Measurements from ENCODE around the gene ABCB9.
"Not testable (repeated sequence)": the region's sequence is repeated elsewhere in the genome, so short reads cannot be mapped to it uniquely, and the experiment has no call there.

Gene ABCB9

DNA sequence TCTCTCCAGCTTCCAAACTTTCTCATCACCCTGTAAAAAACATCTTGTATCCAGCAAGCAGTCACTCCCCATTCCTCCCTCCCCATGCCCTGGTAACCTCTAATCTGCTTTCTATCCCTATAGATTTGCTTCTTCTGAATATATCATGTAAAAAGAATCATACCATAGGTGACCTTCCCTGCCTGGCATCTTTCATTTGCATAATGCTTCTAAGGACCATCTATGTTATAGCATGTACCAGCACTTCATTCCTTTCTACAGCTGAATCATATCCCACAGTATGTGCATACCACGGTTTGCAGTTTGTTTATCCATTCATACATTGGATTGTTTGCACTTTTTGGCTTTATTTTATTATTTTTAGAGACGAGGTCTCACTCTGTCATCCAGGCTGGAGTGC lies 47.4 kb downstream of the ABCB9 start:
- H3K4me3 ChIP-seq (ENCODE audit: low read length), result no peak overlapping the region
- no peak for DNase-seq (ENCODE audit: low read depth, low spot score)

DNA sequence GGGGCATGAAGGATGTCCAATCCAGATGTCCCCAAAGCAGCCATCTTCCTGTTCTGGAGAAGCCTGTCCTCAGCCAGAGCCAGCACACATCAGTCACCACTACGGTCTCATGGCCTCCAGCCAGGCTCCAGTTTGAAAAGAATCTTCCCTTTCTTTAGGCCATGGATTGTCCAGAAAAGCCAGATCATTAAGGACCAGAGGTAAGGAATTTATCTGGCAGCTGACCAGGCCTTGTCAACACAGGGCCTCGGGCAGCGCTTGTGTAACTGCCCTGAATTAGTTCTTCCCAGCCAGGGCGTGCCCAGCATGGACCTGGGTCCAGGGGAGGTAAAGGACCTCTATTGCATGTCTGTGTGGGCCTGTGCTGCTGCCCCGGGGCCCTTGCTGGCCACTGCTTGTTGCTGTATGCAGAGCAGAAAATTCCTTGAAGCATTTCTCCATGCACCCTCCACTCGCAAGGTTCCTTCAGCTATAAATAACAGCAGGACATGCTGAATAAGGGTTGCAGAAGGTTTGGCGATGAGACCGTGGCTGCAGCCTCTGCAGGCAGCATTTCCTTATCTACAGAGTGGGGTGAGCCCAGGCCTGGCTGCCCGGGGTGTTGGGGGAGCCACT lies 48.6 kb downstream of the ABCB9 start:
- H3K4me3 ChIP-seq (ENCODE audit: low read length), result no peak overlapping the region
- no peak for DNase-seq (ENCODE audit: low read depth, low spot score)

DNA sequence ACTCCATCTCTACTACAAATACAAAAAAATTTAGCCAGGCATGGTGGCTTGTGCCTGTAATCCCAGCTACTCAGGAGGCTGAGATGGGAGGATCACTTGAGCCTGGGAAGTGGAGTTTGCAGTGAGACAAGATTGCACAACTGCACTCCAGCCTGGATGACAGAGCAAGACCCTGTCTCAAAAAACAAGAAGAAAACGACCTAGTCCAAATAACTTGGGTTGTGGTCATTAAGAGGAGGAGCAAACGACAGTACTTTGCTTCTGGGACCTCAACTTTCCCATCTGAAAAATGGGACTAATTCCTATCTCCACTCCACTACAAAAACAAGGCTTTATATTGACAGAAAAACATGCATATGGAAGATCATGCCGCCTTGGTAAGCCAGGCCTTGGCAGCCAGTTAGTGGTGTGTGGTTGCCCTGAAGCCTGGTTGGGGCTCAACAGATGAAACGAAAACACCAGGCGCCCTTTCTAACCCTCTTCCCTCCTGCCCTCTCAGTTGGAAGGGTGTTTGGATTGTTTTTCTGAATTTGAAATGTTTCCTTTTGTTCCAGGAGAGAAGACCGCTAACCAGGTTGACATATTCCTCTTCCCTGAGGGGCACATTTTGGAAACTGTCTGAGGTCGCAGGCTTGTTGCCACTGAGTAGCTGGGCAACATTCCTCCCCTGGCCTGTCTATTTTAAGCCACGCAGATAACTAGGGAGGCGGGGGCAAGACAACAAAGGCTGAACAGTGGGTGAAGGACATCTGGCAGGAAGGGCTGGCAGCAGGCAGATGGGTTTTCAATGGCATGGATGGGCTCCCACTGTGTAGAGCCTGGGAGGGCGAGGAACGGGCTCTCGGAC lies 56.6 kb downstream of the ABCB9 start:
- DNase-seq (ENCODE audit: low read depth, low spot score), result no peak
- no peak overlapping the region for H3K4me3 ChIP-seq (ENCODE audit: low read length)

DNA sequence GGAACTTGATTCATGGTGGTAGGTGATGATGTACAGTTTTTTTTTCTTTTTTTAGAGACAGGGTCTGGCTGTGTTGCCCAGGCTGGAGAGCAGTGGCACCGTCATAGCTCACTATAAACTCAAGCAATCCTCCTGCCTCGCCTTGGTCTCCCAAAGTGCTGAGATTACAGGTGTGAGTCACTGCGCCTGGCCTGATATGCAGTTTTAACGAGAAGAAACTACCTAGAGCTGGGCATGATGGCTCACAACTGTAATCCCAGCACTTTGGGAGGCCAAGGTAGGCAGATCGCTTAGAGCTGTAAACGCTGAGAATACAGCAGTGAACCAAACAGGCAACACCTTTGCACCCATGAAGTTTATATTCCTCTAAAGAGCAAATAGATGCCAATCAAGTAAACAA lies 57.3 kb downstream of the ABCB9 start:
- no peak for DNase-seq (ENCODE audit: low read depth, low spot score)
- H3K4me3 ChIP-seq (ENCODE audit: low read length), result no peak overlapping the region

DNA sequence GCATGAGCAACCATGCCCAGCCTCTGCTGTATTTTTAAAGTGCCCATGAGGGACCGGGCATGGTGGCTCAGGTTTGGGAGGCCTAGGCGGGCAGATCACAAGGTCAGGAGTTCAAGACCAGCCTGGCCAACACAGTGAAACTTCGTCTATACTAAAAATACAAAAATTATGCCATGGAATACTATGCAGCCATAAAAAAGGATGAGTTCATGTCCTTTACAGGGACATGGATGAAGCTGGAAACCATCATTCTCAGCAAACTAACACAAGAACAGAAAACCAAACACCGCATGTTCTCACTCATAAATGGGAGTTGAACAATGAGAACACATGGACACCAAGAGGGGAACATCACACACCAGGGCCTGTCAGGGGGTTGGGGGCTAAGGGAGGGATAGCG lies 61.0 kb downstream of the ABCB9 start:
- DNase-seq (ENCODE audit: low read depth, low spot score); H3K4me3 ChIP-seq (ENCODE audit: low read length): not testable (repeated sequence)

DNA sequence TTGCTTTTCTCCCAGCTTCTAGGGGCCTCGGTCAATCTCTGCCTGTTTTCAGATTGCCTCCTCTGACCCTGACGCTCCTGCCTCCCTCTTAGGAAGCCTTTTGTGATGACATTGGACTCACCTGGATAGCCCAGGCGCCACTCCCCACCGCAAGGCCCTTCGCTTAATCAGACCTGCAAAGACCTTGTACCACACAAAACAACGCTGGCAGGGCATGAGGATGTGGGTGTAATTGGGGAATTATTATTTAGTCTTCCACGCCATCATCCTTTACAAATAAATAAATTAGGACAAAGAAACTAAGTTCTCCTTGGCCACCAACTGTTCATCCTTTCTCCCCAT lies 62.6 kb downstream of the ABCB9 start:
- DNase-seq (ENCODE audit: low read depth, low spot score), result no peak
- H3K4me3 ChIP-seq (ENCODE audit: low read length), result no peak overlapping the region

DNA sequence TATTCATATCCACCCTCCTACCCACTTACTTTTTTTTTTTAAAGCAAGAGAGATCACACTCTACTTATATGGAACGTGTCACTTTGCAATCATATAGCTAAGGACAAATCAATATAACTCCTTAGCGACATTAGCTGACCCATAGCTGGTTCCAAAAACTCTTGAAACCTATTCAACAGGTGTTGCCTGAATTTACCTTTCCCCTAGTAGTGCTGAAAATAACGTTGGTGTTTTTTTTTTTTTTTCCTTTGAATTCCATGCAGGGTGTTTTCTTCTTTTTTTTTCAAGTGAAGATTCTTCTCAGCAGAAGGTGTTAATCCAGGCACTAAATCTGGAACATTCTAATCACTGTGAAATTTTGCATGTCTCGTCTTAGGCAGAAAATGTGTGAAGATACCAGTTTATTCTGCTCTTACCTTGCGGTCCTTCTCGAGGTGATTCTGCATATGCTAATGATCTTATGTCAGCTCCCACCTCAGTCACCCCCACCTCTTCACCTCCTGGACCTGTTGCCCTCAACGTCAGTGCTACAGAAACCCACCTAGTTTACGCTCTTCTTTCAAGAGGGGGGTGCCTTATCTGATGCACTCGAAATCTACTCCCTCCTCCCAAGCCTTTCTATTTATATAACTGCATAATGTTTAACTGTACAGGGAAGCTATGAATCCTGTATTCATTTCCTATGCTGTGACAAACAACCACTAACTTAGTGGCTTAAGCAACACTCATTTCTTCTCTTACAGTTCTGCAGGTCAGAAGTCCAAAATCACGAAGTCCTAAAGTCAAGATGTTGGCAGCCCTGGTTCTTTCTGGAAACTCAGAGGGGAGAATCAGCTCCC lies 63.2 kb downstream of the ABCB9 start:
- DNase-seq (ENCODE audit: low read depth, low spot score), result no peak

DNA sequence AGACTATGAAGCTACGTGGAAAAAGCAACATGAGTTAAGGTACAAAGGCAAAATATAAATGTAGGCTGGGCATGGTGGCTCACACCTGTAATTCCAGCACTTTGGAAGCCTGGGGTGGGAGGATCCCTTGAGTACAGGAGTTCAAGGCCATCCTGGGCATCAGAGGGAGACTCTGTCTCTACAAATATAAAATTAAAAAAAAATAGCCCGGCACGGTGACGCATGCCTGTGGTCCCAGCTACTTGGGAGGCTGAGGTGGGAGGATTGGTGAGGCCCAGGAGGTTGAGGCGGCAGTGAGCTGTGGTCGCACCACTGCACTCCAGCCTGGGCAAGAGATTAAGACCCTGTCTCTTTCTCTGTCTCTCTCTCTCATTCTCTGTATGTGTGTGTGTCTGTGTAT lies 66.4 kb downstream of the ABCB9 start:
- H3K4me3 ChIP-seq (ENCODE audit: low read length), result no peak overlapping the region
- DNase-seq (ENCODE audit: low read depth, low spot score), result no peak

More for the DNA sequence above, 63.2 kb downstream of the ABCB9 start:
- H3K4me3 ChIP-seq (ENCODE audit: low read length), result no peak overlapping the region

DNA sequence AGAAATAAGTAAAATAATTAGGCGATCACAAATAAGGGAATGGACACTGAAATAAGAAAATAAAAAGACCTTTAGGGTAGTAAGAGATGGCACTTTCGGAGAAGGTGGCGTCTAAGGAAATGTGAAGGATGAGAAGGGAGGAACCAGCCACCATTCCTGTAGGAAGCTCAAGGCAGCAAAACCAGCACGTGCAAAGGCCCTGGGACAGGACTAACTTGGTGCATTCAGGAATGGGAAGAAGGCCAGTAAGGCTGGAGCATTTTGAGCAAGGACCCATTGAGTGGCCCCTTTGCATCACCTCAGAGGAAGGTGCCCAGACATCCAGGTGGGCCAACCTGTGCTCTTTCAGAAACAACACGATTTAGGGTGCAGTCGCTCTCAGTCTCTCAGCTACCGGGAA lies 69.6 kb downstream of the ABCB9 start:
- H3K4me3 ChIP-seq (ENCODE audit: low read length), result no peak overlapping the region
- DNase-seq (ENCODE audit: low read depth, low spot score), result no peak

DNA sequence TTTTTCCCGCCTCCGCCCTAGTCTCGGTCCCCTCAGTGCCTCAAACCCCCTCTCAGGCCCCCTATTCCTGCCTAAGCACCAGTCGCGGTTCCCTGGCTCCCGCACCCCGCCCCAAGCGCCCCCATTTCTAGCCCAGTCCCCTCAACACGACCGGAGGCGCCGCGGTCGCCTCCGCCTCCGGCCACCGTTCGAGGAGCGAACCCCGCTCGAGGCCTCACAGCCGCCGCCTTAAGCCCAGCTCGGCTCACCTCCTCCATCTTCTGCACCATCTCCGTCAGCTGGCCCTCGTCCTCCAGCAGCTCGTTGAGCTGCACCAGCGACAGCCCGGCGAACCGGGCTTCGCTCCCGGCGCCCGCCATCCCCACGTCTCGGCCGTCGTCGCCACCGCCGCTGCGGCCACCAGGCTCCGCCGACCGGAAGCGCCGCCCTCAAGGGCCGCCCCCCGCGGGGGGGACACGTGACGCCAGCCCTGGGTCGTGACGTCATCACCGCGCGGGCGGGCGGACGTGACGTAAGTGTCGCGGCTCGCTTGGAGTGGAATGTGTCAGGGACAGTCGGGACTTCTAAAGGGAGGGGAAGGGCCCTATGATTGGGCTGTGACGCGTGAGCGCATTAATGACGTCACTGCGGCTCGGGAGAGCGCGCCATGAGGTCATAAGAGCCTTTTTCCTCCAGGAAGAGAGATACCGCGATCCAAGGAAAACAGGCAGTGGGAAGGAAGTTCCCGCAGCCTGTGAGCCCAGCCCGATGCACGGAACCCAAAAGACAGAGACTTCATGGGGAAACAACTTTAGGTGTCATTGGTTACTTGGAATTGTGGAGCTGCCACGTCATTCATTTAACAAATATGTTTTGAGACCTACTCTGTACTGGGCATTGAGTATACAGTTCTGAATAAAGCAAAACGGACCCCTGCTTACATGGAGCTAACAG lies 70.3 kb downstream of the ABCB9 start, which contains the start of gene VPS37B:
Gene VPS37B (minus strand): TSS at position 421 of the 933 bp plus-strand sequence. CDS start 62 bp downstream, at position 359.
- peak within 1 kb of the TSS; percentile 77 for H3K4me3 ChIP-seq (ENCODE audit: low read length)
- DNase-seq (ENCODE audit: low read depth, low spot score), result peak; percentile 71

DNA sequence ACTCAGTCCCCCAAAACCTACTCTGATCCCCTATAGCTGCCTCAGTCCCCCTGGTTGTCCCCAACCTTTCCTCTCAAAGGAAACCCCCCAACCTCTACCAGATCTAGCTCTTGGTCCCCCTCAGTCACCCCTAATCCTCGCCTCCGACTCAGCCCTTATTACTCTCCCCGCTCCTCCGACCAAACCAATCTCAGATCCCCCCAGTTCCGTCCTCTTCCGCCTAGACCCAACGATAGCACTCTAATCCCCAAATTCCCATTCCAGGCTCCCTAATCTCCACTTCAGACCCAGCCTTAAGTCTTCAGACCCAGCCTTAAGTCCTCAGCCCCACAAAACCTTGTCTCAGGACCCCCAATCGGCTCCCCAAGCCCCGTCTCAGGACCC lies 71.0 kb downstream of the ABCB9 start:
- peak overlapping the region; percentile 77 for H3K4me3 ChIP-seq (ENCODE audit: low read length)
- no peak for DNase-seq (ENCODE audit: low read depth, low spot score)

DNA sequence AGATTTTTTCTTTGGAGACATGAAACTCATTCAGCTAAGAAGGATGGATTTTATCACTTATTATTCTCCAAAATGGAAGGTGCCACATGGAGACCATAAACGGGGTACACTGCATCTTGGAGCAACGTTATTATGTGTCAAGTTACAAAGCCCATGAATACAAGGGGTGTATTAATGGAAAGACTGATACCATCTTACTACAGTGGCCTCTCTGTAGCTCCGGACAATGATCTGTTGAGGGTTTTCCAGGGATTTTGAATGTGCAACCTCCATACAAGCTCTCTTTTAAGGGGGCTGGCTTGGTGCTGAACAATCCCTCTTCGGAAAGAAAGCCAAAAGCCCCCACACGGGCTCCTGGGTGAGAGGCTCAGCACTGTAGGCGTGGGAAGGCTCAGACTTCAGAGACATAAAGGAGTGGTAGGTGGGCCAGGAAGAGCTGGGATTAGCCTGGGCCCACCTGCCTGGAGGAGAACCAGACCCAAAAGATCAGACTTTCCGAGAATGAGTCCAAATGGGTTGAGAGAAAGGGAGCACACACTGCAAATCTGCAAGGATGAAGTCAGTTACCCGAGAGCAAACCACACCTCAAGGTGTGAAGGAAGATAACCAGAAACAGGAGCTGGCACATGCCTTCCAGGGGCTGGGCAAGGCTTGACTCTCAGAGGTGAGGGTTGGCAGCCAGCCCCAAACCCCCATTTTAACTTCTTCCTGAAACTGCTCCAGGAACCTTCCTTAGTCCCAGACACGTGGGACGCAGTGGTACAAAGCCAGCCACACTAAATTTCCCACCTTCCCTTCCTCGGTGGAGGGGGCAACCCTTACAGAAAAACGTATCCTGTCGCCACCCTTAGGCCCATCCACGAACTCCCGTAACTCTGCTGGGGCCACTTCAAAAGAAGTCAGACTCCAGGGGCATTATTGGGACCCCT lies 71.8 kb downstream of the ABCB9 start:
- DNase-seq (ENCODE audit: low read depth, low spot score), result peak; percentile 74
- peak overlapping the region; percentile 77 for H3K4me3 ChIP-seq (ENCODE audit: low read length)

DNA sequence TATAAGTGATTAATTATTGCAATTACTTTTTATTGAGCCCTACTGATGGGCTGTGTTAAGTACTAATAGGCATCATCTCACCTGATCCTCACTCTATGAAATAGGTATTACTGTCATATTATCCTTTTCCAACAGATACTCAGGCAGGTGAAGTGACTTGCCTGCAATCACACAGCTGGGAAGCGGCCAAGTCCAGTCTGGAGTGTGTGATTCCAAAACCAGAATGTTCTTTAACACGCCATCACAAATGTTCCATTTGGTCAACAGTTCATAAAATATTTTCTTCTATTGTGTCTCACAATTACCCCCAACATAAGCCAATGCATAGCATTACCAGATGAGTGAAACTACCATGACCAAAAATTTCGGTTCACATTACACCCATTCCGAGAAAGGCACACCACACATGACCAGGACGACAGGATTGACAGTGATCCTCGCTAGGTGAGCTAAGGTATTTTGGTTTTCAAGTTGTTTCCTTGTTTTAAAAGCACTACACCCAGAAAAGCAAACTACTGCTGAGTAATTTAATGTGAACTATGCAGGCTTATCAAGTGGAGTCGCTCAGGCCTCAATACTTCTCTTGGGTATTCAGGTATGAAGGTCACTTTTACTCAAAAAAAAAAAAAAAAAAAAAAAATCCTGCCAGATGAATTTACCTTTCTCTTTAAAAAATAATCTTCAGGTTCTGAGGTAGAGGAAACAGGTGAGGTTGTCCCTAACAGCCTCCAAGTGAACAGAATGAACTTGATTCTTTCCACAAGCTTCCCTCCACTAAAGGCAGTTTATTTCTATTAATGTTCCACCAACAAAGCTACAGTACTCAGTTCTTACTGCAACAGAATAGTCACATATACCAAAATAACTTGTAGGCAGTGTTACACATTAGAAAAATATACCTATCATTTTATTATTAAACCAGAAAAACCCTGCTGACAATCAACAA lies 72.8 kb downstream of the ABCB9 start:
- no peak overlapping the region for H3K4me3 ChIP-seq (ENCODE audit: low read length)
- DNase-seq (ENCODE audit: low read depth, low spot score), result no peak

DNA sequence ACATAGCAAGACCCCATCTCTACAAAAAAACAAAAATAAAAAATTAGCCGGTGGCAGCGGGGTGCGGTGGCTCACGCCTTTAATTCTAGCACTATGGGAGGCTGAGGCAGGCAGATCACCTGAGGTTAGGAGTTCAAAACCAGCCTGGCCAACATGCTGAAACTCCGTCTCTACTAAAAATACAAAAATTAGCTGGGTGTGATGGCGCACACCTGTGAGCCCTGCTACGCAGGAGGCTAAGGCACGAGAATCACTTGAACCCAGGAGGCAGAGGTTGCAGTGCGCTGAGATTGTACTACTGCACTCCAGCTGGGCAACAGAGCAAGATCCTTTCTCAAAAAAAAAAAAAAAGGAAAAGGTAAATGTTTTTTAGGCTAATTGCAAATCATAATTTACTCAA lies 73.5 kb downstream of the ABCB9 start:
- H3K4me3 ChIP-seq (ENCODE audit: low read length); DNase-seq (ENCODE audit: low read depth, low spot score): not testable (repeated sequence)

DNA sequence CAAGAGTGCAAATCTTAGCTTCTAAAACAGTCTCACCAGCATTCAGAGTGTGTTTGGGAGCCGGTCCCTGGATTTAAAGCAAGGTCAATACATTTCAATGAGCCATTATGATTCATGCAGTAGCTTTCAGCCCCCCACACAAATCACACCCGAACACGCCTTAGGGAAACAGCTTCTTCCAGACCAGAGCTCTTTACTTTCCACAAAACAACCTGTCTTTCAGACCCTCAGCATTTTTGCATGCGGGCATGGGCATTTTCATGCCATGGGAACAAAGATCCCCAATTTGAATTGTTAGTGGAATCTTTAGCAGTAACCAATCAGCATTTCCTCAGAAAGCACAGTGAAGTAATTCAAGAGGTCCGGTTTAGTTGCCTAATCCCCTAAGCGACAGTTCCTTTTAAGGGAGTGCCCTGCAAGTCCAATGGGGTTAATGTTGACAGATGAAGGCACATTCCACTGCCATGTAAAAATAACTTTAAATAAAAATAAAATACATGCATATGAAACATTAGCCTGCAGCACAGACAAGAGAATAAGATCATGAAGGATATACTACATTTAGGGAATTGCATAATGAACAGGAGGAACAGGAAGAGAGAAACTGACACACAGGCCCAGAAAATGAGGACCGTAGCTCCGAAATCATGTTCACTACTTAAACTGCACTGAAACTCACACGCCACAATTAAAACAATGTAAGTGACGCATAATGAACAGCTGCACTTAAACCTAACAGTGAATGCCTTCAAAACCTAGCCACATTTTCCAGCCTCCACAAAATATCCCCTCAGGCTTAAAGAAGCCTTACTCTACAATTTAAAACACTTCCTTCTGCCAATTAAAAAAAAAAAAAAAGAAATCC lies 74.4 kb downstream of the ABCB9 start:
- no peak overlapping the region for H3K4me3 ChIP-seq (ENCODE audit: low read length)
- DNase-seq (ENCODE audit: low read depth, low spot score), result no peak

All from Jurkat, Clone E6-1 (cell line).